ENCODE results near the gene ACTL8. TPM values are rescaled to one million over a fixed set of nuclear protein-coding genes. Genes with fewer than 3 reads are reported as not detected.

ACTL8 gene
- total and polyA plus RNA-seq, 2 experiments from 2014 or later = 0.34 TPM; not detected in 1

DNA sequence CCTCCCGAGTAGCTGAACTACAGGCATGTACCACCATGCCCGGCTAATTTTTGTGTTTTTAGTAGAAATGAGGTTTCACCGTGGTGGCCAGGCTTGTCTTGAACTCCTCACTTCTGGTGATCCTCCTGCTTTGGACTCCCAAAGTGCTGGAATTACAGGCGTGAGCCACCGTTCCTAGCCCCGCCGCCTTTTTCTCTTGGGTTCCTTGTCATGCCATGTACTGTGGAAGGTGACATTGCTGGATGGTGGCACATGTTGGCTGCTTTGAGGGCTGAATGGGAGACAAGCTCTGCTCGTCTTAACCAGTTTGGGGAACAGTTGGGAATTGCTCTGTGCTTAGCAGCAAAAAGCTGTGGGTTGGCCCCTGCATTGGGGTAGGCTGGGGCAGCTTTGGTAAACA is 22.7 kb downstream of the ACTL8 start:
- Histone ChIP-seq H4K20me1 (ENCODE audit: insufficient read depth, poor library complexity, severe bottlenecking) (no peaks in the 10 kb centered on the region), H2AFZ (no peak overlapping the region), H3K36me3 (replicated peaks; ENCODE audit: insufficient read depth, low read depth) (no peaks in the 10 kb centered on the region), H3K4me2 (no peak overlapping the region), H3K4me1 (ENCODE audit: insufficient read depth) (no peaks in the 10 kb centered on the region), H3K79me2 (no peaks in the 10 kb centered on the region), H3K9me3 (ENCODE audit: low read depth) (no peaks in the 10 kb centered on the region), H3K4me3 (no peak overlapping the region), H3K9me2 (replicated peaks; ENCODE audit: insufficient read depth) (no peaks in the 10 kb centered on the region), H3K27me3 (peaks cover 4% of the 10 kb centered on the region), H3K27ac (no peak overlapping the region)
- TF ChIP-seq CTCF (IDR thresholded peaks at IDR 0.05; ENCODE audit: poor library complexity) (no peak), EZH2phosphoT487 (IDR thresholded peaks at IDR 0.05; ENCODE audit: low read depth, severe bottlenecking, unreplicated experiment) (no peak), EZH2 (IDR thresholded peaks at IDR 0.05; ENCODE audit: borderline replicate concordance) (no peak)
- DNase-seq (ENCODE audit: low spot score) = no peak
- WGBS (ENCODE audit: low lambda C conversion rate, missing lambda C conversion rate) = 90% methylated on average over 8 of the region's 8 CpGs

DNA sequence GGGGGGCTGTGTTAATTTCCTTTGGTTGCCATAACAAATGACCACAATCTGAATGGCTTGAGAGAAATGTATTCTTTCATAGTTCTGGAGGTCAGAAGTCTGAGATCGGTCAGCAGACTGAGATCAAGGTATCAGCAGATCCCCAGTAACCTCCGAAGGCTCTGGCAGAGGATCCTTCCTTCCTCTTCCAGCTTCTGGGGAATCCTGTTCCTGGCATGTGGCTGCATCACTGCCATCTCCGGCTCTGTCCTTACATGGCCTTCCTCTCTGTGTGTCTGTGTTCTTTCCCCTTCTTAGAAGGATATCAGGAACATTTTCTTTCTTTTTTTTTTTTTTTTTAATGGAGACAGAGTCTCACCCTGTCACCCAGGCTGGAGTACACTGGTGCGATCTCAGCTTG is 25.8 kb downstream of the ACTL8 start:
- H3K9me3 ChIP-seq (ENCODE audit: low read depth) = no peaks in the 10 kb centered on the region
- no peak overlapping the region for H3K4me3 ChIP-seq
- no peaks in the 10 kb centered on the region for H3K36me3 ChIP-seq (replicated peaks; ENCODE audit: insufficient read depth, low read depth)
- no peak overlapping the region for H3K4me2 ChIP-seq
- no peaks in the 10 kb centered on the region for H3K79me2 ChIP-seq
- no peaks in the 10 kb centered on the region for H4K20me1 ChIP-seq (ENCODE audit: insufficient read depth, poor library complexity, severe bottlenecking)
- no peak for DNase-seq (ENCODE audit: low spot score)
- H3K9me2 ChIP-seq (replicated peaks; ENCODE audit: insufficient read depth) = no peaks in the 10 kb centered on the region
- H3K27me3 ChIP-seq = no peaks in the 10 kb centered on the region
- H3K27ac ChIP-seq = no peak overlapping the region
- TF ChIP-seq CTCF (IDR thresholded peaks at IDR 0.05; ENCODE audit: poor library complexity) = no peak
- TF ChIP-seq EZH2phosphoT487 (IDR thresholded peaks at IDR 0.05; ENCODE audit: low read depth, severe bottlenecking, unreplicated experiment) = no peak
- no peak for TF ChIP-seq EZH2 (IDR thresholded peaks at IDR 0.05; ENCODE audit: borderline replicate concordance)
- H2AFZ ChIP-seq = no peak overlapping the region
- 90% methylated on average over 4 of the region's 4 CpGs for WGBS (ENCODE audit: low lambda C conversion rate, missing lambda C conversion rate)
- no peaks in the 10 kb centered on the region for H3K4me1 ChIP-seq (ENCODE audit: insufficient read depth)

GRCh38 chr1:17789926-17790325 is 34.8 kb downstream of the ACTL8 start:
- no peaks in the 10 kb centered on the region for H3K9me3 ChIP-seq (ENCODE audit: low read depth)
- WGBS (ENCODE audit: low lambda C conversion rate, missing lambda C conversion rate) = 94% methylated on average over 5 of the region's 5 CpGs
- no peaks in the 10 kb centered on the region for H3K27me3 ChIP-seq
- H3K27ac ChIP-seq = no peak overlapping the region
- no peaks in the 10 kb centered on the region for H3K9me2 ChIP-seq (replicated peaks; ENCODE audit: insufficient read depth)
- no peak overlapping the region for H3K4me3 ChIP-seq
- H4K20me1 ChIP-seq (ENCODE audit: insufficient read depth, poor library complexity, severe bottlenecking) = no peaks in the 10 kb centered on the region
- no peak overlapping the region for H3K4me2 ChIP-seq
- no peak overlapping the region for H2AFZ ChIP-seq
- TF ChIP-seq EZH2 (IDR thresholded peaks at IDR 0.05; ENCODE audit: borderline replicate concordance) (no peak), EZH2phosphoT487 (IDR thresholded peaks at IDR 0.05; ENCODE audit: low read depth, severe bottlenecking, unreplicated experiment) (no peak), CTCF (IDR thresholded peaks at IDR 0.05; ENCODE audit: poor library complexity) (no peak)
- no peaks in the 10 kb centered on the region for H3K79me2 ChIP-seq
- no peaks in the 10 kb centered on the region for H3K36me3 ChIP-seq (replicated peaks; ENCODE audit: insufficient read depth, low read depth)
- H3K4me1 ChIP-seq (ENCODE audit: insufficient read depth) = no peaks in the 10 kb centered on the region
- no peak for DNase-seq (ENCODE audit: low spot score)
